ENCODE data around the gene GRIK2.
"Not testable (repeated sequence)": the region's sequence is repeated elsewhere in the genome, so short reads cannot be mapped to it uniquely, and the experiment has no call there.

GRIK2 gene

DNA sequence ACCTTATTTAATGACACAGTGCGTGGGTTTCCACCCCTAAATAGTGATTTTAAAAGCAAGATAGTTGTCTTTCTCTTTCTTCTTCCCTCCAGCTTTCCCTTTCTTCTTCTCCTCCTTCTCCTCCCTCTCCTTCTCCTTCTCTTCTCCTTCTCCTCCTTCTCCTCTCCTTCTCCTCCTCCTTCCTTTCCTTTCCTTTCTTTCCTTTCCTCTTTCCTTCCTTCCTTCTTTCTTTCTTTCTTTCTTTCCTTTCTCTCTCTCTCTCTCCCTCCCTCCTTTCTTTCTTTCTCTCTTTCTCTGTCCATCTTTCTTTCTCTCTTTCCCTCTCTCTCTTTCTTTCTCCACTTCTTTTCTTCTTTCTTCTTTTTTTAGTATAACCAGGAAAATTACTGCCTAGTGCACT is 670.6 kb downstream of the GRIK2 start:
- no peak for DNase-seq

- DNase-seq: no peak
These were observed 672.8 kb downstream of the GRIK2 start for GRCh38 chr6:102066301-102066700.

DNA sequence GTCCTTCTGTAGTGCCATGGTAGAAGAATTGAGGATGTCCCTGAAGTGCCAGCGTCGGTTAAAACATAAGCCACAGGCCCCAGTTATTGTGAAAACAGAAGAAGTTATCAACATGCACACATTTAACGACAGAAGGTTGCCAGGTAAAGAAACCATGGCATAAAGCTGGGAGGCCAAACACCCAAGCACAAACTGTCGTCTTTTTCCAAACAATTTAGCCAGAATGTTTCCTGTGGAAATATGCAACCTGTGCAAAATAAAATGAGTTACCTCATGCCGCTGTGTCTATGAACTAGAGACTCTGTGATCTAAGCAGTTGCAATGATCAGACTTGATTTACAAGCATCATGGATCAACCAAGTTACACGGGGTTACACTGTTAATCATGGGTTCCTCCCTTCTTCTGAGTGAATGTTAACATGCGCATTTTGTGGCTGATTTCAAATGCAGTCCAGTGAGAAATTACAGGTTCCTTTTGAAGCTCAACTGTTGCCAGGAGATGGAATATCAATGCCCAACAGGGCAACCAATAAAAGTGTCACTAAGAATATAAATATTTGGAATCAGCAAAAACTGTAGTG is 674.9 kb downstream of the GRIK2 start:
- DNase-seq: no peak

- DNase-seq: no peak
These were observed 682.0 kb downstream of the GRIK2 start for GRCh38 chr6:102075539-102075938.

GRCh38 chr6:102085257-102085656 is 691.7 kb downstream of the GRIK2 start:
- no peak for DNase-seq

DNA sequence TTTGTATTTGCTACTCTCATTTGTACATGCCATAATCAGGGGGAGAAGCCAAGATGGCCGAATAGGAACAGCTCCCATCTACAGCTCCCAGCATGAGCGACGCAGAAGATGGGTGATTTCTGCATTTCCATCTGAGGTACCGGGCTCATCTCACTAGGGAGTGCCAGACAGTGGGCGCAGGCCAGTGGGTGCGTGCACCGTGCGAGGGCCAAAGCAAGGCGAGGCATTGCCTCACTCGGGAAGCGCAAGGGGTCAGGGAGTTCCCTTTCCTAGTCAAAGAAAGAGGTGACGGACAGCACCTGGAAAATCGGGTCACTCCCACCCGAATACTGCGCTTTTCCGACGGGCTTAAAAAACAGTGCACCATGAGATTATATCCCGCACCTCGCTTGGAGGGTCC is 694.7 kb downstream of the GRIK2 start:
- DNase-seq: not testable (repeated sequence)

DNA sequence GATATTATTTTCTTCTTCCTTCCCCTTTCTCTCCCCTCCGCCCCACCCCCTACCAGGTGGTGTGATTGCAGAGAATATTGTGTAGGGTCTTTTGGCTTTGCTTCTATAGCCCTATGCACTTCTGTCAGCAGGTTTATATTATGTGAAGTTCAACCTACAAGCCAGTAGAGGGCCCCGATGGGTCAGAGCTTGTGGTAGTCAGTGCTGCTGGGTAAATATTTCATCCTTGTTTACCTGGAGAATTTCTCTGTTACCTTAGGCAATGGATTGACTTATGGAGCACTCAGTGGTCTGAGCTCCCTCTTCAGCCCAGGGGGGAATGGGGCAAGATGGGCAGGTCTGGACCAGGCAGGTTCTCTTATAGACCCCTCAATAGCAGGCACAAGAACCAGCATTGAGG is 720.9 kb downstream of the GRIK2 start:
- no peak for DNase-seq

GRCh38 chr6:102115911-102116310 is 722.4 kb downstream of the GRIK2 start:
- no peak for DNase-seq

DNA sequence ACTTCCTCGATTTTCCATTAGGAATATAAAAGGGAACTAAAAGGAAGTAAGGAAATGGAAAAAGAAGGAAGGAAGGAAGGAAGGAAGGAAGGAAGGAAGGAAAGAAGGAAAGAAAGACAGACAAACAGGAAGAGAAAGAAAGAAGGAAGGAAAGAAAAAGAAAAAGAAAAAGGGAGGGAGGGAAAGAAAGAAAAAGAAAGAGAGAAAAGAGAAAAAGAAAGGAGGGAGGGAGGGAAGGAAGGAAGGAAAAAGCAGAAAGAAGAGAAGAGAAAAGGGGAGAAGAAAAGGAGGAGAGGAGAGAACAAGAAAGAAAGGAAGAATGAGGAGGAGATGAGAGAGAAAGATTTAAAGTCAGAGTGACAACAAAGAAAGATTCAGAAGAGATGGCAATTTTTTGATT is 724.5 kb downstream of the GRIK2 start:
- no peak for DNase-seq

Measured in NCI-H1694 treated with DMSO at 0.1 percent for 48 hours (cell line).